ENCODE measurements around the gene CCL19.
A peak's percentile ranks its signal among the peaks of the same experiment; 100 is the strongest.

The CCL19 gene

GRCh38 chr9:34663303-34663605 lies 27.8 kb downstream of the CCL19 start:
- DNase-seq = no peak

- DNase-seq = no peak
These were observed 28.4 kb downstream of the CCL19 start, which contains the start of gene CCL27 for GRCh38 chr9:34662526-34663302. CCL27 (minus strand) TSS chr9:34662657; CDS start chr9:34662633, 24 bp downstream.

GRCh38 chr9:34659592-34660253 lies 31.4 kb downstream of the CCL19 start:
- no peak for DNase-seq

GRCh38 chr9:34658461-34658860 lies 32.6 kb downstream of the CCL19 start:
- DNase-seq = no peak

- DNase-seq = no peak
These were observed 34.1 kb downstream of the CCL19 start for GRCh38 chr9:34656992-34657391.

GRCh38 chr9:34655394-34655793 lies 35.7 kb downstream of the CCL19 start:
- DNase-seq = no peak

GRCh38 chr9:34654323-34655051 lies 36.6 kb downstream of the CCL19 start:
- peak in 54 of 56 donors; percentile 12 to 87 (median 71) for DNase-seq

GRCh38 chr9:34653151-34654072 lies 37.7 kb downstream of the CCL19 start:
- DNase-seq = peak in 6 of 56 donors; percentile 6 to 32 (median 16)

- no peak for DNase-seq
These were observed 38.5 kb downstream of the CCL19 start for GRCh38 chr9:34652602-34653000.

- peak in 53 of 56 donors; percentile 14 to 88 (median 71) for DNase-seq
These were observed 39.0 kb downstream of the CCL19 start, which contains the start of gene IL11RA for GRCh38 chr9:34651876-34652601. IL11RA (plus strand) TSS chr9:34652185; CDS start chr9:34655218, 3,033 bp downstream.

- no peak for DNase-seq
These were observed 39.8 kb downstream of the CCL19 start for GRCh38 chr9:34651321-34651720.

GRCh38 chr9:34650816-34651215 lies 40.3 kb downstream of the CCL19 start:
- peak in 29 of 56 donors; percentile 6 to 76 (median 26) for DNase-seq

GRCh38 chr9:34648673-34649072 lies 42.4 kb downstream of the CCL19 start:
- DNase-seq = no peak

- no peak for DNase-seq
These were observed 43.4 kb downstream of the CCL19 start for GRCh38 chr9:34647651-34648050.

- peak in 1 of 56 donors; percentile 55 for DNase-seq
These were observed 44.0 kb downstream of the CCL19 start for GRCh38 chr9:34647084-34647403.

GRCh38 chr9:34646211-34647083 lies 44.6 kb downstream of the CCL19 start, which contains the start of gene GALT:
GALT (plus strand) TSS chr9:34646675; CDS start chr9:34646705, 30 bp downstream.
- peak; percentile 15 to 92 (median 78) for DNase-seq

- DNase-seq = no peak
These were observed 46.2 kb downstream of the CCL19 start for GRCh38 chr9:34644766-34645314.

- DNase-seq = no peak
These were observed 48.4 kb downstream of the CCL19 start for GRCh38 chr9:34642679-34643078.

Data from amygdala (tissue), 56 donors.